AG04449 (cell line): ENCODE measurements around the gene NDUFAF4.

ENCODE experiments used
- CTCF ChIA-PET: fragments of 350-600 bp; formaldehyde crosslinking; extraction: SDS; loops from one replicate; lab custom pipeline; 2021; ENCODE audit warnings: antibody characterized with exemption; lab: Yijun Ruan, JAX
- POLR2A ChIA-PET: fragments of 400-600, 350-600 bp; formaldehyde crosslinking; extraction: SDS; loops from one replicate; lab custom pipeline; 2020; ENCODE audit warnings: antibody characterized with exemption, inconsistent platforms; lab: Yijun Ruan, JAX
- DNase-seq: peaks from one replicate; pipeline ENCODE4 v3.0.0-alpha.2; 2010; ENCODE audit warnings: low read depth, low spot score
- H3K4me3 ChIP-seq: 2 replicates; pipeline ENCODE4 v1.5.1; 2011; ENCODE audit warnings: low read depth, mild to moderate bottlenecking, control low read depth, low read length
- TF ChIP-seq, protein P1 (sequence below): IDR thresholded peaks from one replicate; pipeline ENCODE4 v1.5.1; 2011; ENCODE audit warnings: mild to moderate bottlenecking, moderate library complexity, low read length, control low read depth, inconsistent platforms; ENCODE audit not compliant: insufficient read depth; ENCODE audit errors: missing control alignments

Gene NDUFAF4

DNA sequence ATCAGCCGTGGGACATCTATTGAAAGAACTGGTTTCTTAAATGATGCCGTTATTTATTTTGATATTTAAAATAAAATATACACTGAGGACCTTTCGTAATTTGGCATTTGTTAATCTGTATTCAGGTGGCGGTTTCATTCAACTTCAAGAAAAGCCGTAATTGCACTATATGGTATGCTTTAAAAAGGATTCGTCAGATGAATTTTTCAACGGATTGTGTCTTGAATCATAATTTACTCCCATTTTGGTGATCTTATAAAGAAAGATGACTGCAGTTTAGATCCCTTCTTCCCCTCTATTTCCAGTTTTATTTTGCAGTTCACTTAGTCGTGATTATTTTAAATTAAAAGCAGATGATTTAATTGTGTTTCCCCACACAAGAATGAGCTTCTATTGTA is 27.6 kb upstream of the NDUFAF4 start:
- POLR2A ChIA-PET, result no interaction called here
- TF ChIP-seq, protein P1, sequence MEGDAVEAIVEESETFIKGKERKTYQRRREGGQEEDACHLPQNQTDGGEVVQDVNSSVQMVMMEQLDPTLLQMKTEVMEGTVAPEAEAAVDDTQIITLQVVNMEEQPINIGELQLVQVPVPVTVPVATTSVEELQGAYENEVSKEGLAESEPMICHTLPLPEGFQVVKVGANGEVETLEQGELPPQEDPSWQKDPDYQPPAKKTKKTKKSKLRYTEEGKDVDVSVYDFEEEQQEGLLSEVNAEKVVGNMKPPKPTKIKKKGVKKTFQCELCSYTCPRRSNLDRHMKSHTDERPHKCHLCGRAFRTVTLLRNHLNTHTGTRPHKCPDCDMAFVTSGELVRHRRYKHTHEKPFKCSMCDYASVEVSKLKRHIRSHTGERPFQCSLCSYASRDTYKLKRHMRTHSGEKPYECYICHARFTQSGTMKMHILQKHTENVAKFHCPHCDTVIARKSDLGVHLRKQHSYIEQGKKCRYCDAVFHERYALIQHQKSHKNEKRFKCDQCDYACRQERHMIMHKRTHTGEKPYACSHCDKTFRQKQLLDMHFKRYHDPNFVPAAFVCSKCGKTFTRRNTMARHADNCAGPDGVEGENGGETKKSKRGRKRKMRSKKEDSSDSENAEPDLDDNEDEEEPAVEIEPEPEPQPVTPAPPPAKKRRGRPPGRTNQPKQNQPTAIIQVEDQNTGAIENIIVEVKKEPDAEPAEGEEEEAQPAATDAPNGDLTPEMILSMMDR, result no peak

DNA sequence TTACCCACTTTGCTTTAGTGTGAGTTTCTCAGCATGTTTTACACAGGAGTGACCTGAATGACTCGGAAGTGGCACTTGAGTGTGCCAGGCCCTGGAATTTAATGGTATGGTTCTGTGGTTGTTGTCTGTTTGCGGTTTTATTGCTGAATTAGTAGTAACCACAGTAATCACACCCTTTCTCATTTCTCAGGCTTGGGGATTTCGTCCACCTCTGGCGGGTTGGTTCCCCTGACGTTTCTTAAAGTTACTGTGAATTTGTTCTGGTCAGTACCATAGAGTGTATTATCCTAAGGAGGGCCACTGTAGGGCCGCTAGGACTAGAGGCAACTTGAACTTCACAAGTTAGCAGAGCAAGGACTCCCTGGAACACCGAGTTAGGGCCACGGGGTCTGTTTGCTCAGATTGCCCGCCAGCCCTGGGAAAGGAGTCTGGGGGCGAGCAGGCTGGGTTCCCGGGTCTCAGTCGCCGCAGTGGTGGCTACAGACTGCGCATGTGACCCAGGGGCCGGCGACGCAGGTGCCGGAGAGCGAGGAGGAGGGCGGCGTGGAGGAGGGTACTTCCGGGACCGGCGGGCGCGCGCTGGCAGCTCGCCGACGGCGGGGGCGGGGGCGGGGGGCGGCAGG is 26.3 kb upstream of the NDUFAF4 start:
- H3K4me3 ChIP-seq, result peak overlapping the region; percentile 58
- ChIA-PET CTCF (interaction anchor here (2.8 kb wide), 1 partner anchor 25 kb away, joined by 7 read pairs; no protein-coding TSS in a partner anchor), POLR2A (no interaction called here)
- TF ChIP-seq, protein P1, result no peak
- no peak for DNase-seq

More for the DNA sequence above, 27.6 kb upstream of the NDUFAF4 start:
- DNase-seq, result no peak
- CTCF ChIA-PET, result interaction anchor here (2.8 kb wide), 1 partner anchor 27 kb away, joined by 7 read pairs; no protein-coding TSS in a partner anchor
- peak overlapping the region; percentile 58; the same call in 1 of the 2 replicates for H3K4me3 ChIP-seq

DNA sequence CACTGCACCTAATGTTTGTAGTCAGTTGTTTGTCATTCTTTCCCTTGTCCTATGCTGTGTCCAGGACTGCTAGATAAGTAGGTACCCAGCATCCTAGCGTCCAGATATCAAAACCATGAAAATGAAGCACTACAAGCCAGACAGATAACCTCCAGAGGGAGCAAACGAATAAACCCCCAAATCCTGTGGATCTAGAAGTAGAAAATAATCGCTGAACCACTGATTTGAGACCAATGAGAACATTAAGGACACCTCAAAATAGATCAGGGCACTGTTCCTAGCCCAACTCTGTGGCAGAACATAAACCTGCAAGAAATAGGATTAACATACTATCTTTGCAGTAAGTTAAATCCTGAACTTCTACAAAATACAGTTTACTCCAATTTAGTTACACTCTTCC is 25.7 kb upstream of the NDUFAF4 start:
- TF ChIP-seq, protein P1, result no peak
- H3K4me3 ChIP-seq, result no peak overlapping the region
- ChIA-PET POLR2A (no interaction called here), CTCF (interaction anchor here (4.6 kb wide), 1 partner anchor 24 kb away, joined by 24 read pairs; the partner anchor contains the start of gene NDUFAF4)
- no peak for DNase-seq

DNA sequence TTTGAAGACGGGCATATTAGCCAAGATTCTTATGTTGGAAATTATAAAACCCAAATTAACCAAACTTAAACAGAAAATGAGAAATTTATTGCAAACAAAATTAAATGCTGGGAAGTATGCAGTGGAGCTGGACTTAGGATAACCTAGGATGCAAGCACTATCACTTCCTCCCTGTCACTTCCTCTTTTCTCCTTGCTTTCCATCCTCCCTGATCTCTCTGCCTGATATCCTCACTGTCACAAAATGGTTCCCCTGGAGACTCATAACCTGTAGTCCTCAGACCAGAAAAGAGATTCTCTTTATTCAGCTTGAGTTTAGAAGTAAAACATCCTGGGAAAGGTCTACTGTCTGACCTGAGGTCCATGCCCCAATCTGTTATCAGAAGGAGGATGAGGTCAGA is 19.4 kb upstream of the NDUFAF4 start:
- TF ChIP-seq, protein P1, result no peak
- CTCF ChIA-PET, result interaction anchor here (1.1 kb wide), 1 partner anchor 19 kb away, joined by 4 read pairs; the partner anchor contains the start of gene NDUFAF4
- no peak for DNase-seq
- POLR2A ChIA-PET, result no interaction called here
- no peak overlapping the region for H3K4me3 ChIP-seq

DNA sequence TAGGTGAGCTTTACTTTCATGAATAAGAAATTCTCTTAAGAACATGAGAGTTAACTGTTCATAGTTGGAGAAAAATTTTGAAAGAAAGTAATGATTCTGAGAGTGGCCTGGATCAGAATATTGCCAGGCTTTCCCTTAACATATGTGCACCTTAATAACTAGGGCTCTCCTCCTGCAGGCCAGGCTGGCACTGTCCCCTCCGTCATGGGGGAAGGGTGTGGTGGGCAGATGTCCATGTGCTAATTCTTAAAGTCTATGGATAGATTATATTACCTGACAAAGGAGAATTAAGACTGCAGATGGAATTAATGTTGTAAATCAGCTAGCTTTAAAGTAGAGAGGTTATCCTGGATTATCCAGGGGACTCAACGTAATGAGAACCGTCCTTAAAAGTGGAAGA is 15.9 kb upstream of the NDUFAF4 start:
- ChIA-PET CTCF (interaction anchor here (4.5 kb wide), 1 partner anchor 15 kb away, joined by 25 read pairs; the partner anchor contains the start of gene NDUFAF4), POLR2A (no interaction called here)
- H3K4me3 ChIP-seq, result no peak overlapping the region
- TF ChIP-seq, protein P1, result no peak
- no peak for DNase-seq

DNA sequence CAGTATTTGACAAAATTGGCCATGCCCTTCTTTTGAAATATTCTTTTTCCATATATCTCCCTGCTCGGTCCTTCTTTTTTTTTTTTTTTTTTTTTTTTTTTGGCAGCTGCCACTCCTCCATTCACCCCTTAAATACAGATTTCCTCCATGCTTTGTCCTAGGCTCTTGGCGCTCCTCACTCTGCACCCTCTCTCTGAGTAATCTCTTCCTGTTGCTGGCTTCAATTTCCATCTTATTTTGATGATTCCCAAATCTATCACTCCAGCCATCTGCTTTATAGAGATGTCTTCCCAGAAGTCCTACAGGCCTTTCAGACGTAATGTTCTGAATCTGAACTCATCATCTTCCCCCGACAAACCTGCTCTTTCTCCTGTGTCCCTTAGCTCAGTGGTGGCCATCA is 14.1 kb upstream of the NDUFAF4 start:
- TF ChIP-seq, protein P1, result no peak
- CTCF ChIA-PET, result interaction anchor here (1.3 to 4.5 kb wide), 2 partner anchors 13 to 15 kb away, joined by 3 to 25 read pairs; partner anchors contain the start of gene NDUFAF4
- POLR2A ChIA-PET, result no interaction called here
- DNase-seq, result no peak
- no peak overlapping the region for H3K4me3 ChIP-seq
